ENCODE measurements around the gene DIS3L2. TPM values are rescaled to one million over a fixed set of nuclear protein-coding genes. Genes with fewer than 3 reads are reported as not detected.

Gene DIS3L2
- total and polyA plus RNA-seq, 10 donors: 9.1 to 59.8 (median 35.4) TPM

DNA sequence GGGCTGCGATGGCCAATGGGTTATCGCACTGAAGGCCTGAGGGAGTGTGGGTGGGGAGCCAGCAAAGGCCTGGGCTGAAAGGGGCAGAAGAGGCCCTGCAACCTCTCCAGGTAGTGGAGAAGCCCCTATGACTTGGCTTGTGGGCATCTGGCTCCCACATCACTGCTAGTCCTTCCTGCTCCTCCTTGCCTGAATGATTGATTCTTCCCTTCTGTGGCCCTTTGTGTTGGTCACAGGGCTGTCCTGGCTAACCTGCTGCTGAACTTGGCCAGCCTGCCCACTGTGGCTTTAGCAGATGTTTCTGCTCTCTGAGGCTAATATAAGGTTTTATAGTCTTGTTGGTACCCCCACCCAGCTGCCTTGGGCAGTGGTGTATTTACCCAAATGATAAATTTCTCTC lies 280.8 kb downstream of the DIS3L2 start:
- Histone ChIP-seq H3K27ac (no peak overlapping the region), H3K4me1 (peaks cover 0 to 6% (median 0%) of the 10 kb centered on the region in 6 donors), H3K36me3 (peaks cover 0 to 41% (median 11%) of the 10 kb centered on the region in 6 donors), H3K27me3 (replicated peaks in 1 of 7) (no peaks in the 10 kb centered on the region), H3K4me3 (no peak overlapping the region), H3K9me3 (no peaks in the 10 kb centered on the region)
- WGBS, 5 donors: 91 to 100% (median 96%) methylated on average over 2 of the region's 2 CpGs
- TF ChIP-seq, protein P1, sequence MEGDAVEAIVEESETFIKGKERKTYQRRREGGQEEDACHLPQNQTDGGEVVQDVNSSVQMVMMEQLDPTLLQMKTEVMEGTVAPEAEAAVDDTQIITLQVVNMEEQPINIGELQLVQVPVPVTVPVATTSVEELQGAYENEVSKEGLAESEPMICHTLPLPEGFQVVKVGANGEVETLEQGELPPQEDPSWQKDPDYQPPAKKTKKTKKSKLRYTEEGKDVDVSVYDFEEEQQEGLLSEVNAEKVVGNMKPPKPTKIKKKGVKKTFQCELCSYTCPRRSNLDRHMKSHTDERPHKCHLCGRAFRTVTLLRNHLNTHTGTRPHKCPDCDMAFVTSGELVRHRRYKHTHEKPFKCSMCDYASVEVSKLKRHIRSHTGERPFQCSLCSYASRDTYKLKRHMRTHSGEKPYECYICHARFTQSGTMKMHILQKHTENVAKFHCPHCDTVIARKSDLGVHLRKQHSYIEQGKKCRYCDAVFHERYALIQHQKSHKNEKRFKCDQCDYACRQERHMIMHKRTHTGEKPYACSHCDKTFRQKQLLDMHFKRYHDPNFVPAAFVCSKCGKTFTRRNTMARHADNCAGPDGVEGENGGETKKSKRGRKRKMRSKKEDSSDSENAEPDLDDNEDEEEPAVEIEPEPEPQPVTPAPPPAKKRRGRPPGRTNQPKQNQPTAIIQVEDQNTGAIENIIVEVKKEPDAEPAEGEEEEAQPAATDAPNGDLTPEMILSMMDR (IDR thresholded peaks at IDR 0.05 in 8 of 11, conservative IDR thresholded peaks at IDR 0.05 in 3 of 11): no peak
- no peak for TF ChIP-seq POLR2AphosphoS5 (IDR thresholded peaks at IDR 0.05)
- TF ChIP-seq POLR2A (IDR thresholded peaks at IDR 0.05): no peak
- no peak for DNase-seq
- intact Hi-C loops (cut with DNase I; ENCODE audit: low total_unique reads): no loop called here

DNA sequence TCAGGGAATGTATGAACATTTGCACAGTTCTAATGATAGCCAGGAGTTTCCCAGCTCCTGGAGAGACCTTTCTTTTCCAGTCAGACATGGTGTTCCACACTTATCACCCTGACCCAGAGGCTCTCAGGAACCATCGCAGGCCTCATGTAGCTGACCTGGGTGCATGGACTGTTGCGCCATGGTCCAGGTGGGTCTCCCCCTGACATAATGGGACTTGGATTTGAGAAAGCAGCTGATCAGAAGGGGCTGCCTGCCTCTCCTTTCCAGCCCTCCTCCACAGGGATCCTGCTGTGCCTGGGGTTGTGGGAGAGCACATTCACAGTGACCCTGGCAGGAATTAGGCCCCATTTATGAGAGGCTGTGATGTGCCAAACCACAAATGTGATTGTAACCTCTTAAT lies 283.6 kb downstream of the DIS3L2 start:
- intact Hi-C loops (cut with DNase I; ENCODE audit: low total_unique reads): no loop called here
- H3K36me3 ChIP-seq: peaks cover 0 to 33% (median 6%) of the 10 kb centered on the region in 6 donors

DNA sequence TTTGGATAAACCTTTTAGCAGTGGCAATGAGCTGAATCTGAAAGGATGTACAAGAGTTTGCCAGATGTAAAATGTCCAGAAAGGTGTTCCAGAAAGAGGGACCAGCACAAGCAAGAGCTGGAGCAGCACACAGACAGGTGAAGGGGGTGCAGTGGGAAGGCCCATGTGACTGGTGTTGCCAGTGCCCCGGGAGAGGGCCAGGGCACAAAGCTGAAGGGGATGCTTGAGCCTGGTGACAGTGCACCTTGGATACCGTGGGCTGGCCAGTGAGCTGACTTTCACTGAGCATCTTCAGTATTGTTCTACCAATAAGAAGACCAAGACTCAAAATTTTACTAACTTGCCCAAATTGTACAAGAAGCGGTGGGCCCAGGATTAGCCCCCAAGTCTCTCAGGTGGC lies 284.7 kb downstream of the DIS3L2 start:
- Histone ChIP-seq H3K9me3 (no peaks in the 10 kb centered on the region), H3K36me3 (peaks cover 0 to 33% (median 11%) of the 10 kb centered on the region in 6 donors), H3K4me3 (no peak overlapping the region), H3K27ac (no peak overlapping the region), H3K4me1 (no peaks in the 10 kb centered on the region), H3K27me3 (replicated peaks in 1 of 7) (no peaks in the 10 kb centered on the region)
- no peak for DNase-seq
- intact Hi-C loops (cut with DNase I; ENCODE audit: low total_unique reads): no loop called here
- TF ChIP-seq, protein P1 (IDR thresholded peaks at IDR 0.05 in 8 of 11, conservative IDR thresholded peaks at IDR 0.05 in 3 of 11): no peak
- TF ChIP-seq POLR2AphosphoS5 (IDR thresholded peaks at IDR 0.05): no peak
- no peak for TF ChIP-seq POLR2A (IDR thresholded peaks at IDR 0.05)
- 96 to 100% (median 97%) methylated on average over 3 of the region's 3 CpGs for WGBS, 5 donors

More for the DNA sequence above, 283.6 kb downstream of the DIS3L2 start:
- Histone ChIP-seq H3K27ac (no peak overlapping the region), H3K4me3 (no peak overlapping the region), H3K27me3 (replicated peaks in 1 of 7) (no peaks in the 10 kb centered on the region), H3K4me1 (peaks cover 0 to 6% (median 0%) of the 10 kb centered on the region in 6 donors), H3K9me3 (no peaks in the 10 kb centered on the region)
- 95 to 97% (median 95%) methylated on average over 2 of the region's 2 CpGs for WGBS, 5 donors
- no peak for DNase-seq
- TF ChIP-seq, protein P1 (IDR thresholded peaks at IDR 0.05 in 8 of 11, conservative IDR thresholded peaks at IDR 0.05 in 3 of 11): no peak
- TF ChIP-seq POLR2AphosphoS5 (IDR thresholded peaks at IDR 0.05) (no peak), POLR2A (IDR thresholded peaks at IDR 0.05) (no peak)

- WGBS, 5 donors: 93 to 99% (median 96%) methylated on average over 3 of the region's 3 CpGs
- DNase-seq: no peak
- Histone ChIP-seq H3K36me3 (peaks cover 0 to 48% (median 17%) of the 10 kb centered on the region in 6 donors), H3K4me3 (no peak overlapping the region), H3K27me3 (replicated peaks in 1 of 7) (no peaks in the 10 kb centered on the region), H3K27ac (no peak overlapping the region), H3K4me1 (no peaks in the 10 kb centered on the region), H3K9me3 (no peaks in the 10 kb centered on the region)
- TF ChIP-seq POLR2A (IDR thresholded peaks at IDR 0.05) (no peak), POLR2AphosphoS5 (IDR thresholded peaks at IDR 0.05) (no peak)
- TF ChIP-seq, protein P1 (IDR thresholded peaks at IDR 0.05 in 8 of 11, conservative IDR thresholded peaks at IDR 0.05 in 3 of 11): no peak
- intact Hi-C loops (cut with DNase I; ENCODE audit: low total_unique reads): no loop called here
These were observed 287.6 kb downstream of the DIS3L2 start for GRCh38 chr2:232249096-232249495.
